SK-N-SH treated with all-trans-retinoic acid at 6 μM for 48 hours (cell line): Measurements from ENCODE around the gene BSG.

ENCODE experiments used
- ATAC-seq: fragments of 200-7000 bp; cut with Tn5 transposase; 3 replicates; pipeline ENCODE4 v1.9.1; 2020; ENCODE audit warnings: mild to moderate bottlenecking, moderate library complexity
- ARNTL ChIP-seq: fragments of 450-650 bp; formaldehyde crosslinking; IDR thresholded peaks from 2 replicates; pipeline ENCODE4 v1.5.0; 2020; ENCODE audit warnings: low read depth, mild to moderate bottlenecking, moderate library complexity, borderline replicate concordance
- BACH2 ChIP-seq: fragments of 250-450 bp; sonication (Bioruptor Pico); IDR thresholded peaks from 2 replicates; pipeline ENCODE4 v1.9.0; 2021; ENCODE audit warnings: mild to moderate bottlenecking, borderline replicate concordance
- CREB5 ChIP-seq: fragments of 250-450 bp; sonication (Bioruptor Pico); IDR thresholded peaks from 2 replicates; pipeline ENCODE4 v1.5.1; 2020; ENCODE audit warnings: low read depth, mild to moderate bottlenecking, moderate library complexity
- CSDC2 ChIP-seq: fragments of 250-450 bp; sonication (Bioruptor Pico); IDR thresholded peaks from 2 replicates; pipeline ENCODE4 v1.5.0; 2020; ENCODE audit warnings: mild to moderate bottlenecking, moderate library complexity
- ESRRG ChIP-seq: fragments of 250-450 bp; sonication (Bioruptor Pico); IDR thresholded peaks from 2 replicates; pipeline ENCODE4 v1.6.1; 2021; ENCODE audit warnings: mild to moderate bottlenecking
- GLIS3 ChIP-seq: fragments of 250-450 bp; sonication (Bioruptor Pico); IDR thresholded peaks from 2 replicates; pipeline ENCODE4 v1.5.0; 2020; ENCODE audit warnings: mild to moderate bottlenecking, moderate library complexity
- ISL1 ChIP-seq: fragments of 250-450 bp; sonication (Bioruptor Pico); IDR thresholded peaks from 2 replicates; pipeline ENCODE4 v2.1.2; 2022; ENCODE audit warnings: mild to moderate bottlenecking, moderate library complexity
- OSR1 ChIP-seq: fragments of 250-450 bp; sonication (Bioruptor Pico); IDR thresholded peaks from 2 replicates; pipeline ENCODE4 v1.8.0; 2022; ENCODE audit warnings: moderate library complexity, mild to moderate bottlenecking, inconsistent platforms
- PPARA ChIP-seq: fragments of 250-450 bp; sonication (Bioruptor Pico); IDR thresholded peaks from 2 replicates; pipeline ENCODE4 v1.5.0; 2020; ENCODE audit warnings: mild to moderate bottlenecking, borderline replicate concordance
- RARB ChIP-seq: fragments of 250-450 bp; sonication (Bioruptor Pico); IDR thresholded peaks from 2 replicates; pipeline ENCODE4 v1.8.0; 2021; ENCODE audit warnings: mild to moderate bottlenecking, moderate library complexity
- SNAI2 ChIP-seq: fragments of 250-450 bp; sonication (Bioruptor Pico); IDR thresholded peaks from 2 replicates; pipeline ENCODE4 v1.5.0; 2020; ENCODE audit warnings: mild to moderate bottlenecking, moderate library complexity
- ZC3H10 ChIP-seq: fragments of 250-450 bp; sonication (Bioruptor Pico); IDR thresholded peaks from 2 replicates; pipeline ENCODE4 v1.5.1; 2021; ENCODE audit warnings: mild to moderate bottlenecking, moderate library complexity
- ZFP3 ChIP-seq: fragments of 250-450 bp; sonication (Bioruptor Pico); IDR thresholded peaks from 2 replicates; pipeline ENCODE4 v1.5.0; 2020; ENCODE audit warnings: mild to moderate bottlenecking, moderate library complexity
- ZFP30 ChIP-seq: fragments of 450-650 bp; formaldehyde crosslinking; IDR thresholded peaks from 2 replicates; pipeline ENCODE4 v1.5.0; 2022; ENCODE audit warnings: mild to moderate bottlenecking, moderate library complexity
- ZNF8 ChIP-seq: fragments of 450-650 bp; formaldehyde crosslinking; IDR thresholded peaks from 2 replicates; pipeline ENCODE4 v1.5.0; 2020; ENCODE audit warnings: mild to moderate bottlenecking, moderate library complexity
- TF ChIP-seq, protein P1 (sequence below): fragments of 250-450 bp; sonication (Bioruptor Pico); IDR thresholded peaks from 2 replicates; pipeline ENCODE4 v1.8.0; 2020; ENCODE audit warnings: mild to moderate bottlenecking, moderate library complexity, borderline replicate concordance
- TF ChIP-seq, protein P2 (sequence below): fragments of 250-450 bp; sonication (Bioruptor Pico); IDR thresholded peaks from 2 replicates; pipeline ENCODE4 v1.5.1; 2021; ENCODE audit warnings: mild to moderate bottlenecking, moderate library complexity
- TF ChIP-seq, protein P3 (sequence below): fragments of 250-450 bp; sonication (Bioruptor Pico); IDR thresholded peaks from 2 replicates; pipeline ENCODE4 v1.5.0; 2020; ENCODE audit warnings: mild to moderate bottlenecking, moderate library complexity

Gene BSG

GRCh38 chr19:539429-540030 lies 32.9 kb upstream of the BSG start:
- no peak for TF ChIP-seq GLIS3 (CRISPR knock-in tag)
- TF ChIP-seq RARB (CRISPR knock-in tag) = no peak
- no peak for TF ChIP-seq ZC3H10 (CRISPR knock-in tag)
- no peak for TF ChIP-seq ISL1
- TF ChIP-seq, protein P1, sequence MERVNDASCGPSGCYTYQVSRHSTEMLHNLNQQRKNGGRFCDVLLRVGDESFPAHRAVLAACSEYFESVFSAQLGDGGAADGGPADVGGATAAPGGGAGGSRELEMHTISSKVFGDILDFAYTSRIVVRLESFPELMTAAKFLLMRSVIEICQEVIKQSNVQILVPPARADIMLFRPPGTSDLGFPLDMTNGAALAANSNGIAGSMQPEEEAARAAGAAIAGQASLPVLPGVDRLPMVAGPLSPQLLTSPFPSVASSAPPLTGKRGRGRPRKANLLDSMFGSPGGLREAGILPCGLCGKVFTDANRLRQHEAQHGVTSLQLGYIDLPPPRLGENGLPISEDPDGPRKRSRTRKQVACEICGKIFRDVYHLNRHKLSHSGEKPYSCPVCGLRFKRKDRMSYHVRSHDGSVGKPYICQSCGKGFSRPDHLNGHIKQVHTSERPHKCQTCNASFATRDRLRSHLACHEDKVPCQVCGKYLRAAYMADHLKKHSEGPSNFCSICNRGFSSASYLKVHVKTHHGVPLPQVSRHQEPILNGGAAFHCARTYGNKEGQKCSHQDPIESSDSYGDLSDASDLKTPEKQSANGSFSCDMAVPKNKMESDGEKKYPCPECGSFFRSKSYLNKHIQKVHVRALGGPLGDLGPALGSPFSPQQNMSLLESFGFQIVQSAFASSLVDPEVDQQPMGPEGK = no peak
- TF ChIP-seq, protein P2, sequence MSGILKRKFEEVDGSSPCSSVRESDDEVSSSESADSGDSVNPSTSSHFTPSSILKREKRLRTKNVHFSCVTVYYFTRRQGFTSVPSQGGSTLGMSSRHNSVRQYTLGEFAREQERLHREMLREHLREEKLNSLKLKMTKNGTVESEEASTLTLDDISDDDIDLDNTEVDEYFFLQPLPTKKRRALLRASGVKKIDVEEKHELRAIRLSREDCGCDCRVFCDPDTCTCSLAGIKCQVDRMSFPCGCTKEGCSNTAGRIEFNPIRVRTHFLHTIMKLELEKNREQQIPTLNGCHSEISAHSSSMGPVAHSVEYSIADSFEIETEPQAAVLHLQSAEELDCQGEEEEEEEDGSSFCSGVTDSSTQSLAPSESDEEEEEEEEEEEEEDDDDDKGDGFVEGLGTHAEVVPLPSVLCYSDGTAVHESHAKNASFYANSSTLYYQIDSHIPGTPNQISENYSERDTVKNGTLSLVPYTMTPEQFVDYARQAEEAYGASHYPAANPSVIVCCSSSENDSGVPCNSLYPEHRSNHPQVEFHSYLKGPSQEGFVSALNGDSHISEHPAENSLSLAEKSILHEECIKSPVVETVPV (CRISPR knock-in tag) = no peak
- TF ChIP-seq, protein P3, sequence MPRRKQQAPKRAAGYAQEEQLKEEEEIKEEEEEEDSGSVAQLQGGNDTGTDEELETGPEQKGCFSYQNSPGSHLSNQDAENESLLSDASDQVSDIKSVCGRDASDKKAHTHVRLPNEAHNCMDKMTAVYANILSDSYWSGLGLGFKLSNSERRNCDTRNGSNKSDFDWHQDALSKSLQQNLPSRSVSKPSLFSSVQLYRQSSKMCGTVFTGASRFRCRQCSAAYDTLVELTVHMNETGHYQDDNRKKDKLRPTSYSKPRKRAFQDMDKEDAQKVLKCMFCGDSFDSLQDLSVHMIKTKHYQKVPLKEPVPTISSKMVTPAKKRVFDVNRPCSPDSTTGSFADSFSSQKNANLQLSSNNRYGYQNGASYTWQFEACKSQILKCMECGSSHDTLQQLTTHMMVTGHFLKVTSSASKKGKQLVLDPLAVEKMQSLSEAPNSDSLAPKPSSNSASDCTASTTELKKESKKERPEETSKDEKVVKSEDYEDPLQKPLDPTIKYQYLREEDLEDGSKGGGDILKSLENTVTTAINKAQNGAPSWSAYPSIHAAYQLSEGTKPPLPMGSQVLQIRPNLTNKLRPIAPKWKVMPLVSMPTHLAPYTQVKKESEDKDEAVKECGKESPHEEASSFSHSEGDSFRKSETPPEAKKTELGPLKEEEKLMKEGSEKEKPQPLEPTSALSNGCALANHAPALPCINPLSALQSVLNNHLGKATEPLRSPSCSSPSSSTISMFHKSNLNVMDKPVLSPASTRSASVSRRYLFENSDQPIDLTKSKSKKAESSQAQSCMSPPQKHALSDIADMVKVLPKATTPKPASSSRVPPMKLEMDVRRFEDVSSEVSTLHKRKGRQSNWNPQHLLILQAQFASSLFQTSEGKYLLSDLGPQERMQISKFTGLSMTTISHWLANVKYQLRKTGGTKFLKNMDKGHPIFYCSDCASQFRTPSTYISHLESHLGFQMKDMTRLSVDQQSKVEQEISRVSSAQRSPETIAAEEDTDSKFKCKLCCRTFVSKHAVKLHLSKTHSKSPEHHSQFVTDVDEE (CRISPR knock-in tag) = no peak
- no peak for TF ChIP-seq OSR1 (CRISPR knock-in tag)
- no peak for TF ChIP-seq BACH2
- no peak for TF ChIP-seq SNAI2
- no peak for ATAC-seq

DNA sequence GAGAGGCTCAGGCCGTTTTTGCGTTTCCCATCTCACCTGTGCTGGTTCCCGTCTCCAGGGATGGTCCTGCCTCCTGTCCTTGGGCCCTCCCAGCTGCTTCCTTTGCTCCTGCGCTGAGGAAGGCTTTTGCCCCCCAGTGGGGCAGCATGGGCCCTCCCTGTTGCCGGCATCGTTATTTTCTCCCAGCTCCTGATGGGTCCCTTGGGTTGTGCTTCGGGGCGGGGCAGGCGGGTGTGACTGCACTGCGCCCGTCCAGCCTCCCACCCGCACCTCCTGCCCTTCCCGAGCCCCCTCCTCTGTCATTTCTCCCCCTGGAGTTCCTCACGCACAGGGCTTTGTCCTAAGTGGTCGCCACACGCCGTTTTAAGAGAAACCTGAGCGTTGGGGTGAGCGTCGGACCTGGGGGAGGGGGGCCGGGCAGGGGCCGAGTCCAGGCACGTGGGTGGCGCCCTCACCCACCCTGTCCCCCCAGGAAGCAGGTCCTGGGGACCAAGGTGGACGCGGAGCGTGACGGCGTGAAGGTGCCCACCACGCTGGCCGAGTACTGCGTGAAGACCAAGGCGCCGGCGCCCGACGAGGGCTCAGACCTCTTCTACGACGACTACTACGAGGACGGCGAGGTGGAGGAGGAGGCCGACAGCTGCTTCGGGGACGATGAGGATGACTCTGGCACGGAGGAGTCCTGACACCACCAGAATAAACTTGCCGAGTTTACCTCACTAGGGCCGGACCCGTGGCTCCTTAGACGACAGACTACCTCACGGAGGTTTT lies 31.3 kb upstream of the BSG start:
- ATAC-seq = no peak
- TF ChIP-seq, protein P3 (CRISPR knock-in tag) = no peak
- TF ChIP-seq ESRRG (CRISPR knock-in tag) (no peak), PPARA (CRISPR knock-in tag) (no peak), OSR1 (CRISPR knock-in tag) (no peak), CSDC2 (CRISPR knock-in tag) (no peak), ZFP30 (no peak), ZC3H10 (CRISPR knock-in tag) (no peak), ZNF8 (CRISPR knock-in tag) (no peak), CREB5 (CRISPR knock-in tag) (no peak), SNAI2 (no peak), ARNTL (CRISPR knock-in tag) (no peak), ZFP3 (CRISPR knock-in tag) (no peak)
- TF ChIP-seq, protein P2 (CRISPR knock-in tag) = no peak
- TF ChIP-seq, protein P1 = no peak
